ENCODE data around the gene PRRT4.

Gene PRRT4

DNA sequence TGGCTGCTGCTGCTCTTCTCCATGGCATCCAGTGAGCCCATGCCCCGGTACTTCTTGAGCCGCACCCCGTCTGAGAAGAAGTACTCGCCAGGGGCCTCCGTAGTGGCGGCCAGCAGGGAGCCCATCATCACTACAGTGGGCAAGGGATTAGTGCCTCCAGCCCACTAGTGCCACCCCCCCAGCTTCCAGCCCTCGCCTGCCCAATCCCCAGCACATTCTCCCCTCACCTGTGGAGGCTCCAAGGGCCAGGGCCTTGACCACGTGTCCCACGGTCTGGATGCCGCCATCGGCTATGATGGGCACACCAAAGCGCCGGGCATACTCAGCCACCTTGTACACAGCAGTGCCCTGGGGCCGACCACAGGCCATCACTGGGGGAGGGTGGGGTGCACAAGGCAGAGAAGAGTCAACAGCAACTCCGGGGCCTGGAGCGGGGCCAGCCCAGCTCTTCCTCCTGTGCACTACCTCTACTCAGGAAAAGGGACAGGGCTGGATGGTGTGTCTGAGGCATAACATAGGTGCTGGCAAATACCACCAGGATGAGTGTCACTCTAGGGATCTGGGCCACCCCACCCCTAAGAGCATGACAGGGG, 33.5 kb upstream of the PRRT4 start:
- DNase-seq, result no peak

DNA sequence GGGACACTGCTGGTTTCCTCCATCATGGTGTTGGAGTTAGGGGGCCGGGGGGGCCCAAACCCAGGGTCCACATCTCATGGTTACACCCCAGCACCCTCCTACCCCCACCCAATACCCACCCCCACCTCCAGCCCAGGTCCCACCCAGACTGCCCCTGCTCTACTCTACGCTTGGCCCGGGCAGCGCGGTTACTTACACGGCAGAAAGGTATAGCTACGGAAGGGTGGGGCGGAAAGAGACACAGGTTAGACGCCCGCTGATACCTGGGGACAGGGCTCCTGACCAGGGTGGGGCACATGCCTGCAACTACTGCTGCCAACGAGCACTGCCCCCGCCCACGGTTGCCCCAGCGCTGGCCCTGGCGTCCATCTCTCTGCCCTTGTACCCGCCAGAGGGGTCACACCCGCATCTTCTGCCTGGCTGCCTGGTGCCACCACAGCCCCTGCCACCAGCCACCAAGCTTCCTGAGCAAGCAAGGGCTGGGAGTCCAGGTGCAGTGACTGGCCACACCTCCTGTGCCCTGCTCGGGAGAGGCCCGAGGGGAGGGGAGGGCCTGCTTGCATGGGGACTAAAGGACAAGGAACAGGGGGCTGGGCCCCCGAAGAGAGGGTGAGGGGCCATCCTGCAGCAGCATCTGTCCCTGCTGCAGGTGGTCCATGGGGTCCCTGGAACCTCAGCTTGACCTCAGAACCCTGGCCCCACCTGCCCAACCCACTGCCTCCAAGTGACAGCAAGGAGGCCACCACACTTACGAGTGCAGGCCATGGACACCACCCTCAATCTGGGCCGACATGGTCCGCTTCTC, 32.2 kb upstream of the PRRT4 start:
- DNase-seq, result no peak

DNA sequence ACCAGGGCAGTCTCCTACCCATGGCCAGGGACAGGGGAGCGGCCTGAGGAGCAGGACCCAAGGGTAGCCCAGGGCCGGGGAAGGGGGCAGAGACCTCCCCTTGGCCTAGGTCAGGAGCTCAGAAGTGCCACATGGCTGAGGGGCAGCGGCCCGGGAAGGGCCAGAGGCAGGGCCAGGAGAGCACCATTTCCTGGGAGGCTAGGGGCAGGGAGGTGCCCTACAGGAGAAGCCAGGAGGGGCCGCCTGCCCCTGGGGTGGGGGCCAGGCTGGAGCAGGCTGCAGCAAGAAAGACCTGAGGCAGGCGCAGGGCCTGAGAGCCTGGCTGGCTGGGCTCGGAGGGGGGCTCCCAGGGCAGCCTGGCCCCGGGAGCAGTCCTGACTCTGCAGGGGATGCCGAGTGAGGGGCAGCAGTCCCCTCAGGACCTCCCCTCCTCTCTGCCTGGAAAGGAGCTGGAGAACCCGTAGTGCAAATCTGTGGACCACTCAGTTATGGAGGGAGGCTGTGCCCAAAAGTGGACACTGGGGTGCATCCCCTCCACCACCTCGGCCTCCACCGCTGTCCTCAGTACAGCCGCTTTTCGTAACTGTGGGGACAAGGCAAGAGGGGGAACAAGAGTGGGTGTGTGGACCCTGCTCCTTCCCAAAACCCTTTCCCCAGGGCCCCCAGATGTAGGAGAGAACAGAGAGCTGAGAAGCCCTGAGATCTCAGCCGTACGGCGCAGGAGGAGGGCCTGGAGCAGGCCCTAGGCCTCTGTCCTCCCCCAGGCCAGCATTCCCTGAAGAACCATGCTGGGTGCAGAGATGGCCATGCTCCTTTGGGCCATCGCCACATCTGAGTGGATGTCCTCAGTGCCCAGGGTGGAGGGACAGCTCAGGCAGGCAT, 31.2 kb upstream of the PRRT4 start:
- no peak for DNase-seq

GRCh38 chr7:128391805-128392204, 30.3 kb upstream of the PRRT4 start:
- DNase-seq, result no peak

DNA sequence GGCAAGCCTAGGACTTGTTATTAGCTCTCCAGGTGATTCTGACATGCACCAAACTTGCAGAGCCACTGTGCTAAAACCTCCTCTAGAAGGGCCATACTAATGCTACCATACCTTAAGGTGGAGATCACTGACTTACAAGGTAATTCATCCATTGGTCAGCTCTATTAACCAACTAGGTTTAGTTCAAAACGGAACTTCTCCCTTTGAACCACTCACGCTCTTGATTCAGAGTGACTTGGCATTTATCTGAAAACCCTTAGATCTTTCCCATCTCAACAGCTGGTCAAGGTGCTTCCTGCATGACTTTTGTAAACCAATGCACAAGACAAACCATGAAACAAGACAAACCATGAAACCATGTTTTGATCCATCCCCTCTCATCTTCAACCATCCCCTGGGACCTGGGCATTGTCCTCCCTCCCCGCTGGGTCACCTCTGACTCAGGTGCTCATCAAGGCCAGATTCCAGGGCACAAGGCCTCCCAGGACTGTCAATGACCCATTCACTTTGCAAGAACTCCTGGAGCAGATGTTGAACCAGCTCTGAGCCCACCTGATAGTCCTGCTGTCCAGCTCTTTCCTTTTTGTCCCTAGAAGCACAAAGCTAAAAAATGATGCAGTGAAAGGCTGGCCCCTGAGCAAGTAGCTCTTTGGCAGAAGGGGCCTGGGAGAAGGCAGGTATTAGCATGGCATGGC, 29.5 kb upstream of the PRRT4 start:
- DNase-seq, result peak; percentile 58

DNA sequence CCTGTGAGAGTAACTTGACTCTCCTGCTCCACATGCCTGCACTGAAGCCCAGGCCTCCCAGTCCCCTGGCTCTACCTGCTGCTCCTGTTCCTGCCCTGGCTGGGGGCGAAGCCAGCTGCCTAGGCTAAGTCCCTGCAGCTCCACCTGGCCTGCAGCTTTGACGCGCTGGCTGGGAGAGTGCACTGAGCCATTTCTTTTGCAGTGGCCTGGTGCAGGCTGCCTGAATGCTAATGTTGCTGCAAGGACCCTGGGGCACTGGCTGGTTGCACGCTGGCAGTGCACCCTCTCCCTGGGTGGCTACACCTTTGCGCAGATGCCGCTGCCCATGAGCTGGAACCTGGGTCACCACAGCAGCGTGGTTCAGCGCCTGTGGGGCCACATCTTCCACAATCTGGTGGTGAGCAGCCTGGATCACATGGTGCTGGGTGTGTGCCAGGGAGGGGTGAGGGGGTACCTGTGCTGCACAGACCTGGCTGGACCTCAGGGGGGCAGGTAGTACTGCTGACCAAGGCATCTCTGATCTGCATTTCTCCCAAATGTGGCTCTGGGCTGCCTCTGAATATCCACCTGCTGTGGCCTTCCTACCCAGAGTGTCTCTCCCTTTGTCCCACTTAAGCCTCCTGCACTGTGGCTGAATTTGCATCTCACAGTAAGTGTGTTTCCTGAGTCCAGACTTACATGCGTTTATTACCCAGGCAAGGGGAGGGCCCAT, 28.3 kb upstream of the PRRT4 start:
- DNase-seq, result no peak

DNA sequence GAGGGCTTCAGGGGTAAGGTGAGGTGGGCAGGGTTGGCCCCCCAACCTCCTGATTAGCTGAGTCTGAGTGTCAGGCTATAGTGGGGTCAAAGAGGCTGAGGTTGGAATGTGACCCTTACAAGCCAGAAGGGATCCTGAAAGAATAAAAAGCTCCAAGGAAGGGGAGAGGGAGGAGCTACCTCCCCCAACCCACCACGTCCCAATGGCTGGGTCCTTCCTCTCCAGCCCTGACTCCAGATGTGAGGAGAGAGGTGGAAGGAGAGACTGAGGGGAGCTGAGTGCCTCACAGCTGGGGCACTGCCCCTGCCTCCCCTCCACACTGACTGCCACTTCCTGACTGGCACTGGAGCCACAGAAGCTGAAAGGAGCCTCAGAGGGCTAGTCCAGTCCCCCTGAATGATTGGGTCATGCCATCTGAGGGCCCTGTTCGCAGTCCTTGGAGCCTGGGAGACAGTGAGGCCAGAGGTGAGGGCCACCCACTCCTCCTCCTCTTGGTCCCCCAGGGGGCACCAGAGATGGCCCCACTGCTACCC, 27.7 kb upstream of the PRRT4 start:
- DNase-seq, result no peak

DNA sequence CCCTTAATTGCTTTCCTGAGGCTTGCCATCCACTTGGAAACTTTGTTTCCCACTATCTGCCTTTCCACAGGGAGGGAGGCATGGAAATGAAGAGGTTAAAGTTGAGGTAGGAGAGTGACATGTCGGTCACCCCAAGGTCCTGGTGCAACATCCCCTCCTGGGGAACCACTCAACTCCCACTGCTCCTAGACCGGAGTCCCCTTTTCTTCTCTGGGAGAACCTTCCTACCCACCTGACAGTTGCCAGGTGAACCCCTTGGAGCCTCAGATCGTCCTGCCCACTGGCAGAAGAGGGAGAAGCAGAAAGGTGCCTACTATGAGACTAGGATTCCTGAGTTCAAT, 26.6 kb upstream of the PRRT4 start:
- no peak for DNase-seq

GRCh38 chr7:128387216-128388144, 26.0 kb upstream of the PRRT4 start:
- peak; percentile 85 for DNase-seq

DNA sequence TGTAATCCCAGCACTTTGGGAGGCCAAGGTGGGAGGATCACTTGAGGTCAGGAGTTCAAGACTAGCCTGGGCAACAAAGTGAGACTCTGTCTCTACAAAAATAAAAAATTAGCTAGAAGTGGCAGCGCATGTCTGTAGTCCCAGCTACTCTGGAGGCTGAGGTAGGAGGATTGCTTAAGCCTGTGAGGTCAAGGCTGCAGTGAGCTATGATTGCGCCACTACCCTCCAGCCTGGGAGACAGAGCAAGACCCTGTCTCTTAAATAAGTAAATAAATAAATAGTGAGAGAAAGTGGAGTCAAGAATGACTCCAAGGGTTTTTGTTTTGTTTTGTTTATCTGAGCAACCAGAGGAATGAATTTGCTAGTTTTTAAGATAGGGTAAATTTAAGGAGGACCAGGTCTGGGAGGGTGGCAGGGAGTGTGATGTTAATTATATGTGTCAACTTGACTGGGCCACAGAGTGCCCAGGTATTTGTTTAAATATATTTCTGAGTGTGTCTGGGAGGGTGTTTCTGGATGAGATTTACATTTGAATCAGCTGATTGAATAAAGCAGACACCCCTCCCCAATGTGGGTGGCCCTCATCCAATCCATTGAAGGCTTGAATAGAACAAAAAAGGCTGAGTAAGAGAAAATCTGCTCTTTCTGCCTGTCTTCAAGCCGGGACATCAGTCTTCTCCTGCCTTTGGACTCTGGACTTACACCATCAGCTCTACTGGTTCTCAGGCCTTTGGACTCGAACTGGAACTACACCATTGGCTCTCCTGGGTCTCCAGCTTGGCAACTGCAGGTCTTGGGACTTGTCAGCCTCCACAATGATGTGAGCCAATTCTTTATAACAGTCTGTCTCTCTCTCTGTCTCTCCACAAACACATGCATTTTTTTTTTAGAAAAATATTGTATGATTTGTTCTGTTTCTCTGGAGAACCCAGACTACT, 24.8 kb upstream of the PRRT4 start:
- no peak for DNase-seq

- DNase-seq, result no peak
Observed at GRCh38 chr7:128384726-128385125, 23.2 kb upstream of the PRRT4 start.

GRCh38 chr7:128383776-128384175, 22.3 kb upstream of the PRRT4 start:
- DNase-seq, result no peak

GRCh38 chr7:128381161-128381821, 19.8 kb upstream of the PRRT4 start:
- peak; percentile 70 for DNase-seq

DNA sequence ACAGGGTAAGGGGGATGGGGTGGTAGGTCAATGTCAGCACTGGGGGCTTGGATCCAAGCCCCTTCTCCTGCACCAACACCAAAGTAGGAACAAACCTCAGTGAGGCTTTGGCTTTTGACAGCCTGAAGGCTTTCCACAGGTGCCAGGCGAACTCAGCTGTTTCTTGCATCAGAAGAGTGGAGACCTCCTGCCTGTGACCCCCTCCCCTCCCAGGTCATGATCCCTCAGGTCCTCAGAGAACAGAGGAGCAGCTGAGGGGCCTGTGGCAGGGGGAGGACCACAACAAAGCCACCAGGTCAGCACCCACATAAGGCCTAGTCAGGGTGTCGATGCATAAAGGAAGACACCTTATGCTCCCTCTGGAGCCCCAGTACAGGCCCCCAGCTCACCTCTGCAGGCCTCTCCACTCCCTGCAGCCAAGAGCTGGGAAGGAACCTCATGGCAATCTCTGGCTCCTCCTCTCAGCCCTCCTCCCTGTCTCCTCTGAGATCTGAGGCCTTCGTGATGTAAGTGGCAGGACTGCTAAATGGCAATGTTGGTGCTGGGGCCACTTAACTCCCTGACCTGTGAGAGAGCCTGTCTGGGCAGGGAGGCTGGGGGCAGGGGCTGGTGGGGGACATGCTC, 19.1 kb upstream of the PRRT4 start:
- DNase-seq, result no peak

DNA sequence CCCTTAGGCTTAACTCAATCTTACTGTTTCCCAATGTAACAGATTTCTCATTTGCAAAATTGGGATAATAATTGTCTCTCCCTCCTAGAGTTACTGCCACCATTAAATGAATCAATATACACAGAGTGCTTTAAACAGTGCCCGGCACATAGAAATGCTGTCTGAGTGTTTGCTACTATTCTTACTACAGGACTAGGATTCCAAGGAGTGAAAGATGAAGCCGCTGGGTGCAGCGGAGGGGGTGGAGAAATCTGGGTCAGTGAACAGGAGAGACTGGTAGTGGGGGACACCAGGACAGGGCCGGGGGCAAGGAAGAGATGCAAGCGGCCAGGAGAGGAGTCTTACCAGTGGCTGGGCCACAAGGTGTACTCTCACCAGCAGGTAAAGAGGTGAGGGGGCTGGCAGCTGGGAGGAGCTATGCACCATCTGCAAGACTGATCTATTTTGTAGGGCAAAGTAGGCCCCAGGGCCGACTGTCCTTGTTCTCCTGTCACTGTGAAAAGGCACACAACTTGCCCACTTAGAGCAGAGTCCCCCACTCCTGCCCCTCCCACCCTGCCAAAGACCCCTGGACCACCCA, 18.5 kb upstream of the PRRT4 start:
- no peak for DNase-seq

GRCh38 chr7:128378637-128379036, 17.1 kb upstream of the PRRT4 start:
- no peak for DNase-seq

DNA sequence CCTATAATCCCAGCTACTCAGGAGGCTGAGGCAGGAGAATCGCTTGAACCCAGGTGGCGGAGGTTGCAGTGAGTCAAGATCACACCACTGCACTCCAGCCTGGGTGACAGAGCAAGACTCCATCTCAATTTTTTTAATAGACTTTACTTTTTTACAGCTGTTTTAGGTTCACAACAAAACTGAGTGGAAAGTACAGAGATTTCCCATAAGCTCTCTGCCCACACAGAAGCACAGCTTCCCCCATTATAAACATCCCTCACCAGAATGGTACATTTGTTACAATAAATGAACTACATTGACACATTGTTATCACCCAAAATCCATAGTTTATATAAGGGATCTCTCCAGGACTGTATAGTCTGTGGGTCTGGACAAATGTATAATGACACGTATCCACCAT, 14.6 kb upstream of the PRRT4 start:
- DNase-seq, result no peak

DNA sequence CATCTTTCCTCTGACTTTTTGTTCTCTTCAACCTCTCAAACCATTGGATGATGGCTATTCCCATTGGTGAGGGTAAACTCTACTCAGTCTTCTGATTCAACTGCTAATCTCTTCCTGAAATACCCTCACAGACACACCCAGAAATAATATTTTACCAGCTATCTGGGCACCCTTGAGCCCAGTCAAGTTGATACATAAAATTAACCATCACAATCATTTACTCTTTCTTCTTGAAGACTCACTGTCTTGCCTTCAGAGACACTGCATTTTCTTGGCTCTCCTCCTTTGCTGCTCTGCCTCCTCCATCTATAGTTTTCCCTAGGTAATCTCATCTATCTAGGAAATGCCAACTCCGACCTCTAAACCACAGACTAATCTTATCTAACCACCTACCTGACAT, 12.6 kb upstream of the PRRT4 start:
- DNase-seq, result no peak

DNA sequence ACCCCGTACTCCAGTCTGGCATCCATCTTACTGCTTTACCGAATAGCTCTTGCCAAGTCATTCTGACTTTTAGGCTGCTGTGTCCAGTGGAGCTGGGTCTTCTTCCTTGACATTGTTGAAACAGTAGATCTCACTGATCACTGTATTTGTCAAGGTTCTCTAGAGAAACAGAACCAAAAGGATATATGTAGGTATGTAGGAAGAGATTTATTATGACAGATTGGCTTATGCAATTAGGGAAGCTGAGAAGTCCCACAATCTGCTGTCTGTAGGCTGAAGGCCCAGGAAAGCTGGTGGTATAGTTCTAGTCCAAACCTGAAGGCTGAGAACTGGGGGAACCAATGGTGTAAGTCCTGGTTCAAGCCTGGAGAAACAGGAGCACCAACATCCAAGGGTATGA, 12.1 kb upstream of the PRRT4 start:
- DNase-seq, result no peak

All from hematopoietic multipotent progenitor cell treated with erythropoietin and hydrocortisone succinate and interleukin-3 and kit ligand, for 6 days (in vitro differentiated cells).